M059J (cell line): ENCODE results near the gene ATG14. TPM values are rescaled to one million over a fixed set of nuclear protein-coding genes. Genes with fewer than 3 reads are reported as not detected.

Source experiments
- DNase-seq: peaks from one replicate; pipeline ENCODE4 v3.0.0-alpha.2; 2012; ENCODE audit warnings: low read depth
- total RNA-seq: library from RNA; depleted of rRNA; stranded (reverse); fragments of >200 nt; shearing (Covaris generic); gene quantifications from 2 replicates; pipeline ENCODE4 v1.2.3, GENCODE V29; 2014; rRNA removed

ATG14 gene
- total RNA-seq, 1 experiment from 2014 or later, result 8.9 TPM

DNA sequence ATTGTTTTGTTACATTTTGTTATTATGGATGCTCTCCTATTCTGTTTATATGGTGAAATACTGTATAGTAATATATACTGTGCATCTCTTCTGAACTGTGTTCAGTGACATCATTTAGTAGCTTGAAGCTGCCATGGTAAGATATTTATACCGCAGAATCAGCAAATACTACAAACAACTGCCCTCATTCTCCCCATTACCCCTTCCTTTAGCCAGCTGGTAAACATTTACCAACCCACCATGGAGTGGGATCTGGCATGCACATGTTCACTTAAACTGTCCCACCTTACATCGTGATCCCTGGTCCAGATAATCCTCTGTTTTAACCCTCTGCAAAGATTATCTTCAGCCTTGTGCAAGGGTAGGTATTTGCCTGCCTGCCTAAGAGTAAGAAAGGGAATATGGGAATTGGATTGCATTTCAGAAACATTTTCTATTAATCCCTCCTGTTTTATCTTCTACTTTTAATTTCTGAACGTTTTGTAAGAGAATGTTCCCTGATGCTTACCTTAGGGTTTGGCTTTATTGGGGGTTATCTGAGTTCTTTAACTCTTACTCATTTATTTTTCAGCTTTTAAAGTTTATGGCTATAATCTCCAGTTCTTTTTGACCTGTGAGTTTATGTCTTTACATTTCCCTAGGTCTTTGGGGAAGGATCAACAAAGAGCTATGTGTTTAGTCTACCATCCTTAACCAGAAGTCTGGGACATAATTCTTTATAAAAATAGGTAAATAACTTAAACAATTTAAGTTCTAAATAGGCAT is 93.9 kb downstream of the ATG14 start:
- DNase-seq, result no peak

DNA sequence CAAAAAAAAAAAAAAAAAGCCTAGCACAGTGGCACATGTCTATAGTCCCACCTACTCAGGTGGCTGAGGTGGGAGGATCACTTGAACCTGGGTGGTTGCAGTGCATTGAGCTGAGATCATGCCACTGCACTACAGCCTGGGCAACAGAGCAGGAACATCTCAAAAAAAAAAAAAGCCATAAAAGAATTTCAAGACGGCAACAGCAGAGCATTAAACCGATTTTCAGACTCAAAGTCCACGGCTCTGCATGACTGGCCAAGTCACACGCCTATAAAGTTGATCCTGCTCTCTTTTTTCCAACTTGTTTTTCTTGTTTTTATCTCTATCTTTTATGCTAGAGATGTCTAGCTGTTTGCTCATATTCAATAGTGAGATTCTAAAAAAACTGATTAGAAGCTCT is 95.1 kb downstream of the ATG14 start:
- no peak for DNase-seq

Other genes with a start within 250 kb of the ATG14 start
- gene DLGAP5, start 220.2 kb downstream of the ATG14 start, total RNA-seq, result 78.0 and 101 TPM in 2 replicates
- gene FBXO34, start 140.4 kb downstream of the ATG14 start, total RNA-seq, result 23.4 and 28.1 TPM in 2 replicates
- not detected in 2 replicates for gene TBPL2, start 28.8 kb upstream of the ATG14 start, total RNA-seq
- gene KTN1, start 168.4 kb upstream of the ATG14 start, total RNA-seq, result 74.6 and 76.6 TPM in 2 replicates